Measurements from ENCODE around the gene LHB.

DNA sequence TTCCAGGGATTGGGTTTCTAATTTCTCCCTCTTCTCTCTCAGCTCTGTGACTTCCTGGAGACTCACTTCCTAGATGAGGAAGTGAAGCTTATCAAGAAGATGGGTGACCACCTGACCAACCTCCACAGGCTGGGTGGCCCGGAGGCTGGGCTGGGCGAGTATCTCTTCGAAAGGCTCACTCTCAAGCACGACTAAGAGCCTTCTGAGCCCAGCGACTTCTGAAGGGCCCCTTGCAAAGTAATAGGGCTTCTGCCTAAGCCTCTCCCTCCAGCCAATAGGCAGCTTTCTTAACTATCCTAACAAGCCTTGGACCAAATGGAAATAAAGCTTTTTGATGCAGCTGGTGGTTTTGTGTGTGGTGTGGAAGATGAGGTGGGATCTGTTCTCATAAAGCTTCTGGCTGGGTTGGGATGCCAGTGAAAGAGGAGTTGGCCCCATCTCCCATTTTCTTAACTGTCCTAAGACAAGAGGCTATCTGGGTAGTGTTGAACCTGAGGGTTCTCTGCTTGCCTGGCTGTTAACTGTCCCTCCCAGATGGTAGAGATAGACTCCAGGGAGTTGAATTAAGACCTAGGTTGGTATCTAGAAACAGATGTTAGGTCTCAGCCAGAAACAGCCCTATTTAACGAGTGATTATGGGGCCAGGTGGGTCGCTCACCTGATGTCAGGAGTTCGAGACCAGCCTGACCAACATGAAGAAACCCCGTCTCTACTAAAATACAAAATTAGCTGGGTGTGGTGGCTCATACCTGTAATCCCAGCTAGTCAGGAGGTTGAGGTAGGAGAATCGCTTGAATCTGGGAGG lies 50.1 kb downstream of the LHB start:
- TF ChIP-seq, protein P1, sequence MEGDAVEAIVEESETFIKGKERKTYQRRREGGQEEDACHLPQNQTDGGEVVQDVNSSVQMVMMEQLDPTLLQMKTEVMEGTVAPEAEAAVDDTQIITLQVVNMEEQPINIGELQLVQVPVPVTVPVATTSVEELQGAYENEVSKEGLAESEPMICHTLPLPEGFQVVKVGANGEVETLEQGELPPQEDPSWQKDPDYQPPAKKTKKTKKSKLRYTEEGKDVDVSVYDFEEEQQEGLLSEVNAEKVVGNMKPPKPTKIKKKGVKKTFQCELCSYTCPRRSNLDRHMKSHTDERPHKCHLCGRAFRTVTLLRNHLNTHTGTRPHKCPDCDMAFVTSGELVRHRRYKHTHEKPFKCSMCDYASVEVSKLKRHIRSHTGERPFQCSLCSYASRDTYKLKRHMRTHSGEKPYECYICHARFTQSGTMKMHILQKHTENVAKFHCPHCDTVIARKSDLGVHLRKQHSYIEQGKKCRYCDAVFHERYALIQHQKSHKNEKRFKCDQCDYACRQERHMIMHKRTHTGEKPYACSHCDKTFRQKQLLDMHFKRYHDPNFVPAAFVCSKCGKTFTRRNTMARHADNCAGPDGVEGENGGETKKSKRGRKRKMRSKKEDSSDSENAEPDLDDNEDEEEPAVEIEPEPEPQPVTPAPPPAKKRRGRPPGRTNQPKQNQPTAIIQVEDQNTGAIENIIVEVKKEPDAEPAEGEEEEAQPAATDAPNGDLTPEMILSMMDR (optimal IDR thresholded peaks at IDR 0.05 in 1 of 3, IDR thresholded peaks at IDR 0.05 in 1 of 3, conservative IDR thresholded peaks at IDR 0.05 in 1 of 3; ENCODE audit: extremely low read depth in 1 of 3, insufficient read depth in 2 of 3, low read length in 3 of 3) = no peak
- no peak for TF ChIP-seq EZH2 (IDR thresholded peaks at IDR 0.05; ENCODE audit: low read length)

Data from keratinocyte (primary cell).